HG03521 (cell line): ENCODE results near the gene KLHDC4.
"Not testable (repeated sequence)": the region's sequence is repeated elsewhere in the genome, so short reads cannot be mapped to it uniquely, and the experiment has no call there.

Experiments used
- ATAC-seq: cut with Tn5 transposase; IDR thresholded peaks from one replicate; pipeline ENCODE4 v1.9.1; 2021; ENCODE audit warnings: mild to moderate bottlenecking, moderate library complexity; ENCODE audit not compliant: unreplicated experiment

KLHDC4 gene

GRCh38 chr16:87765776-87766484 lies at the start of gene KLHDC4:
TSS of gene KLHDC4 (minus strand) at chr16:87765986. CDS start at chr16:87765890, 96 bp downstream.
- ATAC-seq: peak; percentile 73

GRCh38 chr16:87815567-87815966 lies 49.8 kb upstream of the KLHDC4 start:
- no peak for ATAC-seq

DNA sequence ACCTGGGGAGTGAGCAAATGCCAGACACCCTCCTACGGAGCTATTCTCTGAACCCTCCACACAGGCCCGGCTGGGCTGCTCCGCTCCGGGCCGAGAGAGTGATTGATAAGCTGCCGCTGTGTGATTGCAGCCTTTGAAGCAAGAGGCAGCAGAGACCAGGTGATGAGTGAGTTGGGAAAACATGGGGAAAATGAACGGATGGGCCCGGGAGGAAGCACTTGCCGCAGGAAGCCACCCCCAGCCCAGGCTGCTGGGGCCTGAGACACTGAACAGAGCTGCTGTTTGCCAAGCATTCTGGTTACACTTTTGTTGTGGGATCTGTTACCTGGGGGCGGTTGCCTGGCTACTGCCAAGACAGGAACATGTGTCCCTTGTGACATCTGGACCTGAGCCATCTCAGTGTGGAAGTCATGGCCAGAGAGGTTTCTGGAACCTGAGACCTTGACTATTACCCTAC lies 46.4 kb upstream of the KLHDC4 start:
- no peak for ATAC-seq

DNA sequence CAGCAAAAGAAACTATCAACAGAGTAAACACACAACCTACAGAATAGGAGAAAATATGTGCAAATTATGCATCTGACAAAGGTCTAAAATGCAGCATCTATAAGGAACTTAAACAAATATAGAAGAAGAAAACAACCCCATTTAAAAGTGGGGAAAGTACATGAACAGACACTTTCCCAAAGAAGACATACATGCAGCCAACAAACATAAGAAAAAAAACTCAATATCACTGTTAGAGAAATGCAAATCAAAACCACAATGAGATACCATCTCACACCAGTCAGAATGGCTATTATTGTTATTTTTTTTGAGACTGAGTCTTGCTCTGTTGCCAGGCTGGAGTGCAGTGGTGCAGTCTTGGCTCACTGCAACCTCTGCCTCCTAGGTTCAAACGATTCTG lies 45.7 kb upstream of the KLHDC4 start:
- ATAC-seq: not testable (repeated sequence)

DNA sequence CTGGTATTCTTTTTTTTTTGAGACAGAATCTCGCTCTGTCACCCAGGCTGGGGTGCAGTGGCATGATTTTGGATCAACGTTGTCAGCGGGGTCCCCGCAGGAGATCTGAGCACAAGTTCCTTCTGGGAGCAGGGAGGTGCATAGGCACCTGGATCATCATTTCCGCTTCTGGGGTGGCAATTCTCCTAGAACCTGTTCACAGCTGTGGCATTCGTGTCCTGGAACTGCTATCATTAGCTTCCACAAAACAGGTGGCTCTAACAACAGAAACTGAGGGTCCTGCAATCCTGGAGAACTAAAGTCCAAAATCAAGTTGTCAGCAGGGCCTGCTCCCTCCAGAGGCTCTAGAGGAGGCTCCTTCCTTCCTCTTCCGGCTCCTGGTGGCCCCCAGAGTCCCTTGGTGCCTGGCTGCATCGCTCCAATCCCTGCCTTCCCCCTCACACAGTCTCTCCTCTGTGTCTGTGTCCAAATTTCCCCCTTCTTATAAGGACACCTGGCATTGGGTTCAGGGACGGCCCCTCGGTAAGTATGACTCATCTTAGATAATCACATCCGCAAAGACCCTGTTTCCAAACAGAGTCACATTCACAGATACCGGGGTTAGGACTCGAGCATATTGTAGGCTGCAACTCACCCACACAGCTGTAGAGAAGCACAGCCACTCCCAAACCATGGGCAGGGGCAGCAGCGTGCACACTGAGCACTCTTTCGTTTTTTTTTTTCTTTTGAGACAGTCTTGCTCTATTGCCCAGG lies 43.5 kb upstream of the KLHDC4 start:
- ATAC-seq: peak; percentile 28

DNA sequence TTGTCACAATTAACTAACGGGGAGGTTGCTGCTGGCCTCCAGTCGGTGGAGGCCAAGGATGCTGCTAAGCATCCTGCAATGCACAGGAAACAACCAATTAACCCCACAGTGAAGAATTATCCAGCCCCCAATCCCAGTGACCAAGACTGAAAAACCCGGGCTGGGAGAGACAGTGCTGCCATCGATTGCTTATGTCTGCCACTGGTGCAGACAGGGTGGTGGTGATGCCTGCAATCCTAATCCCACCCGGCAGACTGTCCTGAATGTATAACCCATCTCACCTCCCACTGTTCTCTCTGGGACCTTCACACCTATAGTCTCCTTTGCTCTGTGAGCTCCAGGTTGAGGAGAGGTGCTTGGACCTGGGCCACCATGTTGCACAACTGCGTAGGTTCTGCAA lies 42.3 kb upstream of the KLHDC4 start:
- no peak for ATAC-seq

DNA sequence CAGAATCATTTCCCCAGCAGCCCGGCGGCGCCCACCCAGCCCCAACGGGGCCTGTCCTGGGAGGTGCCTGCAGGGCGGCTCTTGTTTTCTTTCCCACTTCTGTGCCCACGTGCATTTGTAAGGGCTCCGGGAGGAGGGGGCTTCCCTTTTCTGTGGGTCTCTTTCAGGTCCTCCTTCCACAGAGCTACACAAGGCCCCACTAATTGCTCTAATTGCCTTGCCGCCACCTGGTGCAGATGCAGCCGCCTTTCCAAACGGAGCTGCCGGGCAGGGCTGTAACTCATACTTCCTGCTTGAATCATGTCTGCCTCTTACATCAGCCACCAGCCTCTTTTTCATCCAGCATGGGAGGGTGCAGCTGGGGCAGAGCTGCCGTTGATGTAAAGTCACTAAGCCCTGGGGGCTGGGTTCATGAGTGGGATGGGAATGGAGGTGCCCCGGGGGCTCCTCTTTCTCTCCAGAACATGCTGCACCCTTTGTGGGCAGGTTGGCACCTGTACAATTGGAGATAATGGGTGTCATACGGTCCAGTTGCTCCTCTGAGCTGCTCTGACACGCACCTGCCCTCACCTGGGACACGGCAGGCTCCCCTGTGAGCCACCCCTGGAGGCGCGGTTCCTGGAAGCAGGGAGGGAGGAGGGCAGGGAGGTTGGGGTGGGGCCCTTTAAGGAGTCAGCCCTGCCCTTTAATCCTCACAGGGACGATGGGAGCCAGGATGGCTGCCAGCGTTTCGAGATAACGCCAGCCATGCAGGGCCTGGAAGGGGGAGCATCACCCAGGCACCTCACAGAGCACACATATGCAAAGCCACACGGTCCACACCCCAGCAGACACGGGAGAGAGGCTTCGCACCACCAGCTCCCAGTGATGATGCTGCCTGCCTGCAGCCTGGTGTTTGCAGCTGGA lies 41.1 kb upstream of the KLHDC4 start:
- no peak for ATAC-seq

- ATAC-seq: no peak
These were observed 40.5 kb upstream of the KLHDC4 start for GRCh38 chr16:87806261-87806640.

GRCh38 chr16:87803385-87803784 lies 37.6 kb upstream of the KLHDC4 start:
- no peak for ATAC-seq

- no peak for ATAC-seq
These were observed 36.9 kb upstream of the KLHDC4 start for GRCh38 chr16:87802670-87803069.

DNA sequence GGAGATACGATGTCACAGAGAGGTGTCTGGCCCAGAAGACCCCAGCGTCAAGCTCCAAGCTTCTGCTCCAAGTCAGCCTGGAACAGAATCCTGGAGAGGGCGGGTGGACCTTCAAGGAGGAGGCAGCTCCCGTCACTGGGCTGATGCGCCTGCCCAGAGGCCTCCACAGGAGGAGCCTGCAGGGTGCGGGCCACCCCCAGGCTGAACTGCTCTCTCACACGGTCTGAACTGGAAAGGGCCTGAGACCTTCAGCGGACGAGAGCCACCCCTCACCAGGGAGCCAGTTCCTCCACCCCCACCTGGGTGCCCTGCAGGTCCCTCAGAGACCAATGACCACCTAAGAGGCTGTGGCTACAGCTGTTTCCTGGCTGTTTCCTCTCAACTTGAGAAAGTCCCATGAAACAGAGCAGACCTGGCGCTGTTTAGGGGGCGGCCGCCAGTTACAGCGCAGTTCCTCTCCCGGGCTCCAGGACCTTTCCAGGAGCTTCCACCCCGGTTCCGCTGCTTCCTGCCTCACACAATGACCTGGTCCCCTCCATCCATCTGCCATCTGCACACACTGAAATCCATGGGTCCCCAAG lies 36.0 kb upstream of the KLHDC4 start:
- ATAC-seq: no peak

GRCh38 chr16:87800497-87800896 lies 34.7 kb upstream of the KLHDC4 start:
- no peak for ATAC-seq

GRCh38 chr16:87795336-87795735 lies 29.6 kb upstream of the KLHDC4 start:
- ATAC-seq: no peak

- ATAC-seq: no peak
These were observed 28.8 kb upstream of the KLHDC4 start for GRCh38 chr16:87794485-87795078.

DNA sequence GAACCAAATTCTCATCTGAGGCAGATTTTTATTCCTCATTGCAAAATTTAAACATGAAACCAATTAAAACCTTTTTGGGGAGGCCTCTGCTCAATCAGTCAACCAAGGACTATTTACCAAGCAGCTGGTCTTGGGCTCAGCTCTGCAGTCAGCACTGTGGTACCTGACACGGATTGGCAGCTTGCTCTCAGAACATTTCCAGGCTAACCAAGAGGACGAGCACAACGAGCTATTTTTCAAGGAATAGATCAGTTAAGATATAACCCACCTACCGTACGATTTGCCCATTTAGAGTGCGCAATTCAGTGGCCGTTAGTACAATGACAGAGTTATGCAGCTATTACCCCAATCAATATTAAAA lies 26.4 kb upstream of the KLHDC4 start:
- no peak for ATAC-seq

DNA sequence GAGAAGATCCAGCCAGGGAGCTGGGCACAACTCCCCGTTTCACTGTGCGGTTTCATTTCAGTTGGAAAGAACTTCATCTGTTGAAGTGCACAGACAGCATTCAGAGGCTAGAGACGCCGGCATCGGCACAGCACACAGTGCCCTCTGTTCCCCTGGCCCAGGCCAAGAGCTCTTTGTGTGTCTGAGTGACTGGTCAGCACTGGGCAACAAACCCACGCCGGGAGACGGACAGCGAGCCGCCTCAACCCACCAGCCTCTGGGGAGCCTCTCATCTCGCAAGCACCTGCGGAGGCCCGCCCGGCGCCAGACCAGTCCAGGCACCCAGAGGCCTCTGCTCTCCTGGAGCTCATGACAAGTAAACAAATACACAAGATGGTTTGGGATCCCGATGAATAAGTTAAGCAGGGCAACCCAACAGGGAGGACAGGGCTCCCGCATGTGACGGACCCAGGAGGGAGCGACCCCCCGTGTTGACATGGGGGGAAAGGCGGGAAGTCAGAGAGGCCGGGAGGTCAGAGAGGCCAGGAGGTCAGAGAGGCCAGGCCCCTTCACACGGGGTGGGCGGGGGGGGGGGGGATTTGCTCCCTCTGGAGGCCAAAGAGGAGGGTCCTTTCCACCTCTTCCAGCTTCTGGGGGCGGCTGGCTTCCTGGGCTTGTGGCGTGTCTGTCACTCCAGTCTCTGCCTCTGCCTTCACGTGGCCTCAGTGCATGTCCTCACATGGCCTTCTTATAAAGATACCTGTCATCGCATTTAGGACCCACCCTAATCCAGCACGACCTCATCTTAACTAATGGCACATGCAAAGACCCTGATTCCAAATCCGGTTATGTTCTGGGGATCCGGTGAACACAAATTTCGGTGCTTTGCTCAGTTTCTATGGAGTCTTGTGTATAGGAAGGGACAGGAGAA lies 25.8 kb upstream of the KLHDC4 start:
- ATAC-seq: no peak

DNA sequence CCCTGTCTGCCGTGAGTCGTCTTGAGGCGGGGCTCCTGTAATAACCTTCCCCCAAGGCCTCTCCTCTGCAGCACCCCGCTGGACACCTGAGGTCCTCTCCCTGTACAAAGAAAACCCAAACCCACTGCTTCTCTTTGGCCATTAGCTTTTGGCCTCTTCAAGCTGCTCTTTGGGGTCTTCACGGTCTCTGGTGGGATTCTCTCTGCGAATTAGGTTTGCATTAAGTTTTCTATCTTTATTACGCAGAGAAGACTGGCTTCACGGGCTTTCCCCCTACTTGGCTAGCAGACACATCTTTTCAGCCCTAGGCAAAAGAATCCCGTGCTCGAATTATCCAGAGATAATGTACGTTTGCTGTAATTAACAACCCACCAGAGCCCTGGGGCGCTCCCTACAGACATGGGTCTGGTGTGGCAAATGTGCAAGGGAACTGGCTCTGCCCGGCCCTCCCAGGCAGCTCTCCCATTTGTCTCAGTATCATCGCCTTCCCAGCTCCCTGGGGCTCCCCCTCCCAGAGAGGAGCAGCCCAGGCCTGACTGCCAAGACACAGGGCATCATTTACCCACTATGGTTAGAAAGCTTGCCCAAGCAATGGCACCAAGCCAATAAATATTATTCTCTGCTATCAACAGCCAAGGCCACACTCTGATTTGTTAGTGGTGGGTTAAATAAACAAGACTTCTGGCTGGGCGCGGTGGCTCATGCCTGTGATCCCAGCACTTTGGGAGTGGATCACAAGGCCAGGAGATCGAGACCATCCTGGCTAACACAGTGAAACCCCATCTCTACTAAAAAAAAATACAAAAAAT lies 24.7 kb upstream of the KLHDC4 start:
- ATAC-seq: no peak

- ATAC-seq: no peak
These were observed 23.9 kb upstream of the KLHDC4 start for GRCh38 chr16:87789437-87790291.
